Hepatocyte (in vitro differentiated cells): ENCODE measurements around the gene PIK3R1. TPM values are rescaled to one million over a fixed set of nuclear protein-coding genes. Genes with fewer than 3 reads are reported as not detected.

ENCODE experiments used
- DNase-seq: peaks from one replicate; pipeline ENCODE4 v3.0.0-alpha.2; 2016; ENCODE audit warnings: low spot score
- H2AFZ ChIP-seq: fragments of 200-600 bp; sonication (generic); 2 replicates; pipeline ENCODE4 v1.6.0; 2016; ENCODE audit warnings: antibody characterized with exemption, mild to moderate bottlenecking
- H3K27ac ChIP-seq: fragments of 200-600 bp; sonication (generic); 2 replicates; pipeline ENCODE4 v1.5.1; 2016; ENCODE audit warnings: mild to moderate bottlenecking
- H3K27me3 ChIP-seq: fragments of 200-600 bp; sonication (generic); 2 replicates; pipeline ENCODE4 v1.6.1; 2016
- H3K36me3 ChIP-seq: fragments of 200-600 bp; sonication (generic); replicated peaks from 2 replicates; pipeline ENCODE4 v1.5.1; 2016; ENCODE audit warnings: low read depth; ENCODE audit not compliant: insufficient read depth
- H3K4me1 ChIP-seq: fragments of 200-600 bp; sonication (generic); 2 replicates; pipeline ENCODE4 v1.5.1; 2016; ENCODE audit warnings: mild to moderate bottlenecking, moderate library complexity; ENCODE audit not compliant: insufficient read depth
- H3K4me2 ChIP-seq: fragments of 200-600 bp; sonication (generic); 2 replicates; pipeline ENCODE4 v1.6.0; 2016
- H3K4me3 ChIP-seq: fragments of 200-600 bp; sonication (generic); 2 replicates; pipeline ENCODE4 v1.5.1; 2016; ENCODE audit warnings: mild to moderate bottlenecking
- H3K79me2 ChIP-seq: fragments of 200-600 bp; sonication (generic); 2 replicates; pipeline ENCODE4 v1.6.0; 2017; ENCODE audit warnings: mild to moderate bottlenecking
- H3K9me2 ChIP-seq: fragments of 200-600 bp; sonication (generic); replicated peaks from 2 replicates; pipeline ENCODE4 v1.6.0; 2017; ENCODE audit warnings: mild to moderate bottlenecking; ENCODE audit not compliant: insufficient read depth
- H3K9me3 ChIP-seq: fragments of 200-600 bp; sonication (generic); 2 replicates; pipeline ENCODE4 v1.5.1; 2016; ENCODE audit warnings: low read depth, mild to moderate bottlenecking
- H4K20me1 ChIP-seq: fragments of 200-600 bp; sonication (generic); 2 replicates; pipeline ENCODE4 v1.6.0; 2016; ENCODE audit warnings: mild to moderate bottlenecking; ENCODE audit not compliant: insufficient read depth, poor library complexity, severe bottlenecking
- EZH2 ChIP-seq: fragments of 200-600 bp; sonication (generic); IDR thresholded peaks from 2 replicates; pipeline ENCODE4 v1.6.1; 2016; ENCODE audit warnings: antibody characterized with exemption, mild to moderate bottlenecking, borderline replicate concordance
- EZH2phosphoT487 ChIP-seq: fragments of 200-600 bp; sonication (generic); IDR thresholded peaks from one replicate; pipeline ENCODE4 v1.6.1; 2018; ENCODE audit warnings: antibody characterized with exemption, mild to moderate bottlenecking, low read depth, moderate library complexity; ENCODE audit not compliant: unreplicated experiment, severe bottlenecking
- WGBS: methylation state at CpG from one replicate; pipeline ENCODE4 v1.1.6; 2016; ENCODE audit warnings: low lambda C conversion rate; ENCODE audit errors: missing lambda C conversion rate; 5-methylcytosine and 5-hydroxymethylcytosine counted together
- polyA plus RNA-seq: library from polyadenylated mRNA; unstranded; fragments of >200 nt; fragmentation: Nextera tagmentation; extraction: Ambion mirVana; gene quantifications from 2 replicates; pipeline ENCODE4 v1.2.1, GENCODE V29; 2016
- total RNA-seq: library from RNA; depleted of rRNA; stranded (reverse); fragments of >200 nt; gene quantifications from 2 replicates; pipeline ENCODE4 v1.2.3, GENCODE V29; 2014
- TF ChIP-seq, protein P1 (sequence below): fragments of 200-600 bp; sonication (generic); IDR thresholded peaks from 2 replicates; pipeline ENCODE4 v1.5.1; 2016; ENCODE audit warnings: antibody characterized with exemption, mild to moderate bottlenecking; ENCODE audit not compliant: poor library complexity

The PIK3R1 gene
- total and polyA plus RNA-seq, 2 experiments from 2014 or later: 38.9 to 109 TPM

DNA sequence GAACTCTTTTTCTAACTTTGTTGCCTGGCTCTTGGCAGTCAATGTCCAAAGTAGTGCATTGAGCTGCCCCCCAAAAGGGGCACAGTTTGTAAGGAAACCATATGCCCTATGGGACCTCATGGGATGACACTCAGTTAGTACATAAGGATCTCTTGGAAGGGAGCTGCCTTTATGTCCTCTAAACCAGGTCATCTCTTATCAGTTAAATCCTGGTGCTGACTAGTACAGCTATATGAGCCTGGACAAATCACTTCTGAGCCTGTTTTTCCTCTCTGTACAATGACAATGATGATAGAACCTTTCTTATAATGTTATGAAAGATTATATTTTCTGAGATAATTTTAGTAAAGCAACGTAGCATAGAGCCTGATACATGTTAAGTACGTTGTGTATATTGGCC is 44.1 kb downstream of the PIK3R1 start:
- Histone ChIP-seq H3K27me3 (no peaks in the 10 kb centered on the region), H3K9me3 (no peaks in the 10 kb centered on the region), H3K27ac (peak overlapping the region; percentile 51), H3K79me2 (peaks cover 98% of the 10 kb centered on the region), H3K4me2 (no peak overlapping the region), H3K4me3 (no peak overlapping the region), H3K9me2 (no peaks in the 10 kb centered on the region), H3K4me1 (peaks cover 51% of the 10 kb centered on the region), H2AFZ (no peak overlapping the region), H3K36me3 (no peaks in the 10 kb centered on the region), H4K20me1 (peaks cover 34% of the 10 kb centered on the region)
- 81% methylated on average over 2 of the region's 2 CpGs for WGBS
- no peak for DNase-seq
- TF ChIP-seq EZH2 (no peak), EZH2phosphoT487 (no peak)
- TF ChIP-seq, protein P1, sequence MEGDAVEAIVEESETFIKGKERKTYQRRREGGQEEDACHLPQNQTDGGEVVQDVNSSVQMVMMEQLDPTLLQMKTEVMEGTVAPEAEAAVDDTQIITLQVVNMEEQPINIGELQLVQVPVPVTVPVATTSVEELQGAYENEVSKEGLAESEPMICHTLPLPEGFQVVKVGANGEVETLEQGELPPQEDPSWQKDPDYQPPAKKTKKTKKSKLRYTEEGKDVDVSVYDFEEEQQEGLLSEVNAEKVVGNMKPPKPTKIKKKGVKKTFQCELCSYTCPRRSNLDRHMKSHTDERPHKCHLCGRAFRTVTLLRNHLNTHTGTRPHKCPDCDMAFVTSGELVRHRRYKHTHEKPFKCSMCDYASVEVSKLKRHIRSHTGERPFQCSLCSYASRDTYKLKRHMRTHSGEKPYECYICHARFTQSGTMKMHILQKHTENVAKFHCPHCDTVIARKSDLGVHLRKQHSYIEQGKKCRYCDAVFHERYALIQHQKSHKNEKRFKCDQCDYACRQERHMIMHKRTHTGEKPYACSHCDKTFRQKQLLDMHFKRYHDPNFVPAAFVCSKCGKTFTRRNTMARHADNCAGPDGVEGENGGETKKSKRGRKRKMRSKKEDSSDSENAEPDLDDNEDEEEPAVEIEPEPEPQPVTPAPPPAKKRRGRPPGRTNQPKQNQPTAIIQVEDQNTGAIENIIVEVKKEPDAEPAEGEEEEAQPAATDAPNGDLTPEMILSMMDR: no peak

DNA sequence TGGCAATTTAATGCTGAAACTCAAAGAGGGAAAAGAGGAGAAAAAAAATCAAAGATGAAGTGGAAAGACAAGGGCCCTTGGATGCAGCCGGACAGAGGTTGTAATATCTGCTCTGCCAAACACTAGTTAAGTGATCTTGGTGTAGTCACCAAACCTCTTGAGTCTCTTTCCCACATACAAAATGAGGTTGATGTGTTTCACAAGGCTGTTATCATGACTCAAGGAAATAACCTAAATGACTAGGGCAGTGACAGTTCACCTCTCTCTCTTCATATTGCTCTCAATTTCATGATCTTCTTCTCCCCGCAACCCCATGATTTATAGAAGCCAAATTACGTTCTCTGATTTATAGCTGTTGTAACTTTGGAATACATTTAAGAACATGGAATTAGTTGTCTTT is 44.9 kb downstream of the PIK3R1 start:
- H3K9me2 ChIP-seq: no peaks in the 10 kb centered on the region
- DNase-seq: no peak
- H3K79me2 ChIP-seq: peaks cover 98% of the 10 kb centered on the region
- no peaks in the 10 kb centered on the region for H3K27me3 ChIP-seq
- H4K20me1 ChIP-seq: peaks cover 41% of the 10 kb centered on the region
- H3K4me1 ChIP-seq: peaks cover 51% of the 10 kb centered on the region
- no peaks in the 10 kb centered on the region for H3K9me3 ChIP-seq
- no peaks in the 10 kb centered on the region for H3K36me3 ChIP-seq
- H2AFZ ChIP-seq: no peak overlapping the region
- WGBS: 89% methylated on average over 3 of the region's 3 CpGs
- no peak overlapping the region for H3K4me2 ChIP-seq
- no peak for TF ChIP-seq EZH2
- no peak for TF ChIP-seq EZH2phosphoT487
- TF ChIP-seq, protein P1: no peak
- H3K27ac ChIP-seq: peak overlapping the region; percentile 51
- H3K4me3 ChIP-seq: no peak overlapping the region

DNA sequence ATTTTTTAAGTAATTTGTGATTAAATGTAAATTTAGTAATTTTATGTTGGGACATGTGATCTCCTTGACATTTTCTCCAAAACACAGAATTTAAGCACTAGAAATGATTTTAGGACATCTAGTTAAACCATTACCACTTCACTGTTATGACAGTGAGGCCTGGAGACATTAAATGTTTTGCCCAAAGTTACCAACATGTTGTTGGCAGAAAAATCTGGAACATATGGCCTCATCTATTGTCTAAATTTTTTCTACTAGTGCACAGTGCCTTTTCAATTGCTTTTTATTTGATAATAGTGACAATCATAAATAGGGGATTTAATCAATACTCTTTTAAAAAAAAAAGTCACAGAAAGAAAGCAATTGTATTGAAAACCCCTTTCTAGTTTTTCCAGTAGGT is 45.6 kb downstream of the PIK3R1 start:
- Histone ChIP-seq H3K9me3 (no peaks in the 10 kb centered on the region), H3K4me2 (no peak overlapping the region), H3K4me3 (no peak overlapping the region), H4K20me1 (peaks cover 47% of the 10 kb centered on the region), H3K27ac (peak overlapping the region; percentile 51), H3K79me2 (peaks cover 98% of the 10 kb centered on the region), H3K4me1 (peaks cover 57% of the 10 kb centered on the region), H3K27me3 (no peaks in the 10 kb centered on the region), H3K9me2 (no peaks in the 10 kb centered on the region), H3K36me3 (no peaks in the 10 kb centered on the region), H2AFZ (no peak overlapping the region)
- TF ChIP-seq EZH2 (no peak), EZH2phosphoT487 (no peak)
- TF ChIP-seq, protein P1: no peak
- no peak for DNase-seq

DNA sequence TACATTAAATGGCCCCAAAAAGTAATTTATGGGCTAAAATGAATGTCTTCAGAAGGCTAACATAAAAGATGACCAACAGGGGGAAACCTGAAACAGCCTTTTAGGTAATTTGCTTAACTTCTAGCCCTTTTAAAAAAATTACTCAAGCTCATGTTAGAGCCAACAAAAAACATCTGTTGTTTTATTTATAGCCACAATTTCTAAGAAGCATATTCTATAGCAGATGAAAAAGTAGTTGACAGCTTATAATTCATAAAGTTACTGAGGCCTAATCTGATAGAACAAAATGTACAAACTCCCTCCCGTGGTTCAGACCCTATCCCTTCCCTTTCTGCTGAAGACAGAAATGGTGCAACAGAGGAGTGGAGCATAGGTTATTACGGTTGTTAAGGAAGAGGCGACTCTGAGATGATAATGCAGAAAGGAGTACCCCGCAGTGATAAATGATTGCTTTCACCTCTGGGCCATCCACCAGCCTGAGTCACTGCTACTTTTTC is 46.1 kb downstream of the PIK3R1 start:
- Histone ChIP-seq H4K20me1 (peaks cover 46% of the 10 kb centered on the region), H2AFZ (no peak overlapping the region), H3K4me3 (no peak overlapping the region), H3K4me1 (peaks cover 62% of the 10 kb centered on the region), H3K27me3 (no peaks in the 10 kb centered on the region), H3K9me3 (no peaks in the 10 kb centered on the region), H3K9me2 (no peaks in the 10 kb centered on the region), H3K27ac (peak overlapping the region; percentile 51), H3K79me2 (peaks cover 98% of the 10 kb centered on the region), H3K36me3 (no peaks in the 10 kb centered on the region), H3K4me2 (peak overlapping the region; percentile 1)
- DNase-seq: no peak
- TF ChIP-seq, protein P1: peak; percentile 24
- TF ChIP-seq EZH2phosphoT487 (no peak), EZH2 (no peak)
- WGBS: 73% methylated on average over 4 of the region's 4 CpGs
